Measurements from ENCODE around the gene KRT26. TPM values are rescaled to one million over a fixed set of nuclear protein-coding genes. Genes with fewer than 3 reads are reported as not detected.

KRT26 gene
- total and polyA plus RNA-seq, 2 of the 8 experiments (the other 6 are each of a cell fraction or from before 2014, with no cell fraction given), result not detected

DNA sequence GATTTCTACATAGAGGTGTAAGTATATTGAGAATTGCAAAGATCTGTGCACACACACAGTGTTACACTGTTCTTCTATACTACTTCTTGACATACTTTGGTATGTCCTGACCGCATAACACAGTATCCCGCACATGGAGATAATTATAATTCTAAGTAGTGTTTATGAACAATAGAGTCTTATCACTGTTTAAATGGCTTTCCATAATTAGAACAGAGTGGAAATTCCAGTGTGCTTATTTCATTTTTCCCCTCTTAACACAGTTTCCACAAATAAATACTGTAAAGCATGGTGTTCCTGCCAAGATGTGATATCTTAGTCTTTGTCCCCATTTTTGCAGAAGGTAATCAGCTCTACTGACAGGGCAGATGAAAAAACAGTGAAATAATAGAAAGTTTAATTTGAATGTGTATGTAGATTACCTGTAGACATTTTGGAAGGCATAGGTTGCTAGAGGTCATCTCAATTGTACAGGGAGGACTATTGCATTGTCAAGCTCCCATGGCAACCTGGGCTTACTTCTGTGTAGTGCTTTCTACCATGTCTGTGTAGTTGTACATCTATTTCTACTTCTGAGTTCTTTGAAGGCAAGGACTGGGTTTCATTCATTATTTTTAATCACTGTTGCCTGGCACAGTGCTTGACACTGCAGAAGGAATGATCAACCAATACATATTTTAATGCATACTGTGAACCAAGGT, 37.9 kb upstream of the KRT26 start:
- H3K9ac ChIP-seq (replicated peaks in 1 of 4; ENCODE audit: extremely low read depth in 1 of 4, low read depth in 3 of 4, low read length in 3 of 4), result no peak overlapping the region
- no peak overlapping the region for H3K27ac ChIP-seq (ENCODE audit: low read depth, low read length)
- H3K9me3 ChIP-seq (ENCODE audit: insufficient read depth in 2 of 2, low read depth in 1 of 2, low read length in 1 of 2), result no peaks in the 10 kb centered on the region
- H2BK120ac ChIP-seq (replicated peaks; ENCODE audit: low read depth, low read length), result no peak overlapping the region
- H3K56ac ChIP-seq (replicated peaks; ENCODE audit: insufficient read length, low read depth, low read length), result no peak overlapping the region
- POLR2A ChIA-PET (ENCODE audit: partially characterized antibody), result no interaction called here
- H4K91ac ChIP-seq (replicated peaks; ENCODE audit: insufficient read length, low read length), result no peak overlapping the region
- DNase-seq (ENCODE audit: low read depth in 1 of 2, low spot score in 2 of 2), result no peak
- no peak overlapping the region for H3K4me3 ChIP-seq (ENCODE audit: extremely low read depth in 1 of 4, insufficient read depth in 2 of 4, low read depth in 3 of 4, low read length in 4 of 4)
- no peak overlapping the region for H3K14ac ChIP-seq (ENCODE audit: insufficient read length)
- H3K23me2 ChIP-seq (ENCODE audit: low read depth, low read length), result no peaks in the 10 kb centered on the region
- no peak overlapping the region for H2BK5ac ChIP-seq (ENCODE audit: low read depth, low read length)
- H2BK15ac ChIP-seq (ENCODE audit: low read length), result no peak overlapping the region
- H2BK20ac ChIP-seq (ENCODE audit: low read length), result no peak overlapping the region
- no peaks in the 10 kb centered on the region for H3K4me1 ChIP-seq (replicated peaks in 1 of 4; ENCODE audit: control insufficient read depth in 3 of 4, insufficient read depth in 4 of 4, low read length in 3 of 4)
- H3K79me1 ChIP-seq (ENCODE audit: low read depth, low read length), result no peaks in the 10 kb centered on the region
- 84% methylated on average over 2 of the region's 2 CpGs; no CpG with 5 or more reads in 1 of the 2 experiments for WGBS, 2 experiments (ENCODE audit: extremely low coverage in 1 of 2, insufficient coverage in 1 of 2, insufficient read length in 1 of 2, insufficient replicate concordance in 2 of 2, low coverage in 1 of 2, low lambda C conversion rate in 2 of 2, missing lambda C conversion rate in 1 of 2)
- H3K4me2 ChIP-seq (ENCODE audit: insufficient read depth in 1 of 2, low read depth in 2 of 2, low read length in 2 of 2), result no peak overlapping the region
- H4K8ac ChIP-seq (ENCODE audit: extremely low read depth, insufficient read depth, low read length), result no peak overlapping the region
- no peaks in the 10 kb centered on the region for H3K36me3 ChIP-seq (ENCODE audit: control insufficient read depth in 2 of 4, insufficient read depth in 4 of 4, low read length in 3 of 4)
- no peak overlapping the region for H2AFZ ChIP-seq (ENCODE audit: low read length)
- no peak overlapping the region for H3K4ac ChIP-seq (replicated peaks; ENCODE audit: insufficient read length, low read depth, low read length)
- H3K79me2 ChIP-seq (ENCODE audit: control insufficient read depth in 1 of 2, insufficient read depth in 2 of 2, low read length in 2 of 2), result no peaks in the 10 kb centered on the region
- H3K27me3 ChIP-seq (replicated peaks in 1 of 4; ENCODE audit: control insufficient read depth in 3 of 4, extremely low read depth in 1 of 4, insufficient read depth in 3 of 4, low read length in 3 of 4), result no peaks in the 10 kb centered on the region; a peak in 2 of 7 replicates
- FAIRE-seq, result no peak
- H2BK12ac ChIP-seq (ENCODE audit: low read depth, low read length), result no peak overlapping the region
- no peak overlapping the region for H3K23ac ChIP-seq (ENCODE audit: insufficient read length)
- H4K20me1 ChIP-seq (replicated peaks in 1 of 2; ENCODE audit: control insufficient read depth in 1 of 2, insufficient read depth in 2 of 2, low read length in 2 of 2), result no peaks in the 10 kb centered on the region
- no peak overlapping the region for H4K5ac ChIP-seq (ENCODE audit: insufficient read length, low read depth, low read length)
- CTCF ChIA-PET (ENCODE audit: partially characterized antibody), result interaction anchor here (0.6 to 1.5 kb wide), 2 partner anchors 640 to 739 kb away, joined by 3 to 4 read pairs; no protein-coding TSS in a partner anchor
- H2AK5ac ChIP-seq (ENCODE audit: low read depth, low read length), result no peak overlapping the region
- no peak overlapping the region for H3K18ac ChIP-seq (ENCODE audit: extremely low read depth, low read length)
- TF ChIP-seq EZH2 (IDR thresholded peaks at IDR 0.05; ENCODE audit: low read depth, low read length, severe bottlenecking), result no peak
- TF ChIP-seq, protein P1, sequence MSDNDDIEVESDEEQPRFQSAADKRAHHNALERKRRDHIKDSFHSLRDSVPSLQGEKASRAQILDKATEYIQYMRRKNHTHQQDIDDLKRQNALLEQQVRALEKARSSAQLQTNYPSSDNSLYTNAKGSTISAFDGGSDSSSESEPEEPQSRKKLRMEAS (IDR thresholded peaks at IDR 0.05), result no peak
- TF ChIP-seq MAFK (IDR thresholded peaks at IDR 0.05; ENCODE audit: low read depth, low read length), result no peak
- TF ChIP-seq, protein P2, sequence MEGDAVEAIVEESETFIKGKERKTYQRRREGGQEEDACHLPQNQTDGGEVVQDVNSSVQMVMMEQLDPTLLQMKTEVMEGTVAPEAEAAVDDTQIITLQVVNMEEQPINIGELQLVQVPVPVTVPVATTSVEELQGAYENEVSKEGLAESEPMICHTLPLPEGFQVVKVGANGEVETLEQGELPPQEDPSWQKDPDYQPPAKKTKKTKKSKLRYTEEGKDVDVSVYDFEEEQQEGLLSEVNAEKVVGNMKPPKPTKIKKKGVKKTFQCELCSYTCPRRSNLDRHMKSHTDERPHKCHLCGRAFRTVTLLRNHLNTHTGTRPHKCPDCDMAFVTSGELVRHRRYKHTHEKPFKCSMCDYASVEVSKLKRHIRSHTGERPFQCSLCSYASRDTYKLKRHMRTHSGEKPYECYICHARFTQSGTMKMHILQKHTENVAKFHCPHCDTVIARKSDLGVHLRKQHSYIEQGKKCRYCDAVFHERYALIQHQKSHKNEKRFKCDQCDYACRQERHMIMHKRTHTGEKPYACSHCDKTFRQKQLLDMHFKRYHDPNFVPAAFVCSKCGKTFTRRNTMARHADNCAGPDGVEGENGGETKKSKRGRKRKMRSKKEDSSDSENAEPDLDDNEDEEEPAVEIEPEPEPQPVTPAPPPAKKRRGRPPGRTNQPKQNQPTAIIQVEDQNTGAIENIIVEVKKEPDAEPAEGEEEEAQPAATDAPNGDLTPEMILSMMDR (IDR thresholded peaks at IDR 0.05; ENCODE audit: control extremely low read depth in 1 of 3, insufficient read depth in 1 of 3, low read depth in 1 of 3, low read length in 3 of 3), result no peak
- no peak for TF ChIP-seq POLR2A (IDR thresholded peaks at IDR 0.05; ENCODE audit: control extremely low read depth in 1 of 2, low read depth in 2 of 2, low read length in 2 of 2)
- no peak for TF ChIP-seq CTBP2 (IDR thresholded peaks at IDR 0.05; ENCODE audit: borderline replicate concordance, insufficient read depth, insufficient read length, low read length)
- no peak for TF ChIP-seq TEAD4 (IDR thresholded peaks at IDR 0.05; ENCODE audit: low read depth, low read length)
- no peak for TF ChIP-seq SRF (IDR thresholded peaks at IDR 0.05; ENCODE audit: low read depth, low read length)
- TF ChIP-seq HDAC6 (IDR thresholded peaks at IDR 0.05; ENCODE audit: low read depth, low read length), result no peak
- no peak for TF ChIP-seq HDAC2 (IDR thresholded peaks at IDR 0.05; ENCODE audit: borderline replicate concordance in 1 of 2, low read depth in 2 of 2, low read length in 2 of 2)
